HK-2 (cell line): Measurements from ENCODE around the gene PPIL1.
"Not testable (repeated sequence)": the region's sequence is repeated elsewhere in the genome, so short reads cannot be mapped to it uniquely, and the experiment has no call there.

Experiments
- DNase-seq: peaks from one replicate; pipeline ENCODE4 v3.0.0-alpha.2; 2018; ENCODE audit not compliant: unreplicated experiment

Gene PPIL1

GRCh38 chr6:36874443-36875249 is at the start of gene PPIL1:
Gene PPIL1, minus strand, starts transcription at chr6:36874803. Its CDS starts 31 bp downstream, at chr6:36874772.
- peak; percentile 87 for DNase-seq

GRCh38 chr6:36924131-36924530 is 49.5 kb upstream of the PPIL1 start:
- DNase-seq: no peak

- DNase-seq: no peak
Measured at GRCh38 chr6:36920546-36920945, 45.9 kb upstream of the PPIL1 start.

- no peak for DNase-seq
Measured at GRCh38 chr6:36920049-36920448, 45.4 kb upstream of the PPIL1 start.

GRCh38 chr6:36917541-36918193 is 43.1 kb upstream of the PPIL1 start:
- no peak for DNase-seq

GRCh38 chr6:36916126-36916525 is 41.5 kb upstream of the PPIL1 start:
- DNase-seq: no peak

- DNase-seq: no peak
Measured at GRCh38 chr6:36915599-36915998, 41.0 kb upstream of the PPIL1 start.

- DNase-seq: peak; percentile 38
Measured at GRCh38 chr6:36914227-36914794, 39.7 kb upstream of the PPIL1 start.

- DNase-seq: no peak
Measured at GRCh38 chr6:36913082-36913481, 38.5 kb upstream of the PPIL1 start.

GRCh38 chr6:36912586-36912985 is 38.0 kb upstream of the PPIL1 start:
- peak; percentile 38 for DNase-seq

GRCh38 chr6:36912030-36912454 is 37.4 kb upstream of the PPIL1 start:
- DNase-seq: no peak

- DNase-seq: no peak
Measured at GRCh38 chr6:36908747-36909146, 34.1 kb upstream of the PPIL1 start.

GRCh38 chr6:36907781-36908180 is 33.2 kb upstream of the PPIL1 start:
- DNase-seq: no peak

GRCh38 chr6:36906539-36907325 is 32.1 kb upstream of the PPIL1 start:
- no peak for DNase-seq

GRCh38 chr6:36904851-36905393 is 30.3 kb upstream of the PPIL1 start:
- DNase-seq: no peak

GRCh38 chr6:36904114-36904513 is 29.5 kb upstream of the PPIL1 start:
- no peak for DNase-seq

GRCh38 chr6:36897609-36898008 is 23.0 kb upstream of the PPIL1 start:
- no peak for DNase-seq

- no peak for DNase-seq
Measured at GRCh38 chr6:36893976-36894932, 19.7 kb upstream of the PPIL1 start.

GRCh38 chr6:36891153-36891552 is 16.6 kb upstream of the PPIL1 start:
- DNase-seq: not testable (repeated sequence)

GRCh38 chr6:36890112-36890663 is 15.6 kb upstream of the PPIL1 start:
- DNase-seq: no peak
